GM18511 (cell line): ENCODE data around the gene SPIRE1.
"Not testable (repeated sequence)": the region's sequence is repeated elsewhere in the genome, so short reads cannot be mapped to it uniquely, and the experiment has no call there.

ENCODE experiments used
- ATAC-seq: cut with Tn5 transposase; IDR thresholded peaks from one replicate; pipeline ENCODE4 v1.9.1; 2021; ENCODE audit warnings: mild to moderate bottlenecking, moderate library complexity; ENCODE audit not compliant: unreplicated experiment

Gene SPIRE1

DNA sequence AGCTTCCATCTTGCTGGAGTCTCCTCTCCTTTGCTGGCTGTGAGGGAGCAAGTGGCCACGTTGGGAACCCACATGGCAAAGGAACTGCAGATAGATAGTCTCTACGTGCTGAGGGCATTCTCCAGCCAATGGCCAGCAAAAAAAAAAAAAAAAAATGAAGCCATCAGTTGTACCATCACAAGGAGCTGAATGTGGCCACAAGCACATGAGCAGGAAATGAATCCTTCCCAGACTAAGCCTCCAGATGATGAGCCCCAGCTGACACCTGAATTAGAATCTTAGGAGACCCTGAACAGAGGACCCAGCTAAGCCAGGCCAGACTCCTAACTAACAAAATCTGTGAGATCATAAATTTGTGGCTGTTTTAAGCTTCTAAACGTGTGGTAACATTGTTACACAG is 57.9 kb downstream of the SPIRE1 start:
- ATAC-seq, result no peak

GRCh38 chr18:12599543-12599942 is 58.4 kb downstream of the SPIRE1 start:
- ATAC-seq, result no peak

- ATAC-seq, result no peak
Observed at GRCh38 chr18:12598181-12598930, 59.6 kb downstream of the SPIRE1 start.

DNA sequence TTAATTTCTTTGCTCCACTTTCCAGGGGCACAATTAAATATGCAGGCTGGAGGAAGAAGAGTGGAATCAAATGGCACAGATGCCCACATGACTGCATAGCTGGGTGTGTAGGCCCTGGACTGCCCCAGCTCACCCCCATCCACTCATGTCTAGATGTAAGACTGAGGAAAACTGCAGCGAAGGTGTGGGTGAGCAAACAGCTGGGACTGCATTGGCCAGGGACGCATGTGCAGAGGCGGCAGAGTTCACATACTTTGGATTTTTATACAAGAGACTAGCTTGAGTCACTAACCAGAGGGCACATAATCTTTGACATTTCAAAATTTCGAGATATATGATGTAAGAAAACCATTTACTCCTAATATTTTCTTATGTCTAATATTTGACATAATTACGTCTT is 60.1 kb downstream of the SPIRE1 start:
- no peak for ATAC-seq

DNA sequence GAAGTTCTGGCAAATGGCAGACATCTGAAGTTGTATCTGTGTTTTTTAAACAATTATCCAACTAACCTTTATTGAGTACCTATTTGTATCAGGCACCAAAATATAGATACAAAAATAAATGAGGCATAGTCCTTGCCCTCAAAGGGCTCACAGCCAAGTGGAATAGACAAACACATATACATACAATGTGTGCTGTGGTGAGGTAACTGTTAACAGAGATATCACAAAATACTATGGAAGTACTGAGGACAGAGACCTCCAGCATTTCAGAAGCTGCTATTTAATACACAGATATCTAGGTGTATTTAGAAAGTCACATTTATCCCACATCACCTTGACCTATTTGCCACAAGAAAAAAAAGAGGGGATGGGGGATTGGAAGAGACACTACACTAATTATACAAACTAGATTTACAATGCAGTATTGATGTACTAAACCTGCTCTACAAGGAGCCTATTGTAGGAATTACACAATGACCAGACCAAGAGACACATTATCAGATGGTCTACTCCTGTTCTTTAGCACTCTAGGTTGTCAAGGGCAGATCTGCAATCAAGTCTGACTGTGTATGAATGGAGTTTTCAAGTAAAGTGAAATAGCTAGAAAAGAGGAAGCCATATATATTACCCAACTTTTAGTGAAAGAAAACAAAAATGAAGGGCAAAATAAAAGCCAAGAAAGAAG is 62.2 kb downstream of the SPIRE1 start:
- ATAC-seq, result no peak

GRCh38 chr18:12593866-12594265 is 64.0 kb downstream of the SPIRE1 start:
- no peak for ATAC-seq

DNA sequence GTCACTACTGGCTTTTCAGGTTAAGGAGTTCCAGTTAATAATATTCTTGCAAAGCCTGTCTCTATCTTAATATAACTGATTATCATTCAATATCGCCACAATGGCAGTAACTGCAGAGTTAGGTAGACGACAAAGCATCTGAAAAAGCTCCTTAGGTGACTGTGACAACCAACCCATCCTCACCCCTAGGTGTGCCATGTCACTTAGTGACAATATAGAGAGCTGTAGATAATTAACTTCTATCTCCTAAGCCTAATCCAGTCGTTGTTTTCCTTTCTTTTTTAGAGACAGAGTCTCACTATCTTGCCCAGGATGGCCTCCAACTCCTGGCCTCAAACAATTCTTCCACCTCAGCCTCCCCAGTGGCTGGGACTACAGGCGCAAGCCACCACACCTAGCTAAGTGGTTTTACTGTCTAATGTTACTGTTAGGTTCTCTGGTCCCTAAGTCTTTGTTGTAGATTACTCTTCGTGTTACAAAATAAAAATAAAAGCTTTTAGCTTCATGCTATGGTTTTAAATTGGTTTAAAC is 65.2 kb downstream of the SPIRE1 start:
- ATAC-seq, result no peak

- no peak for ATAC-seq
Observed at GRCh38 chr18:12589448-12589847, 68.5 kb downstream of the SPIRE1 start.

GRCh38 chr18:12586956-12587355 is 71.0 kb downstream of the SPIRE1 start:
- no peak for ATAC-seq

DNA sequence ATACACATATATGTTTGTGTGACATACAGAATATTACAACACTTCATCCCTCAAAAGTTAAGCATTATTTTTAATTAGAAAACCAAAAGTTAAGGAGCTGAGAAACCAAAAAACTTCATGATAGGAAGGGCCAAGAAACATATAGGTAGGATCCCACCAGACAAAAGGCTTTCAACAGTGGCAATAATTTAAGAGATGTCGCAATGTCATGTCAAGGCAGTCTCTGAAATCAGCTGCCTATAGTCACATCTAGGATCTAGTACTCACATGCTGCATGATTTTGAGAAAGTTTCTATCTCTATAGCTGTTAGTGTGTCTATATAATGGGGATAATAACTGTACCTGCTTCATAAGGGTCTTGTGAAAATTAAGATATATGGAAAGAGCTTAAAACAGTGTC is 72.7 kb downstream of the SPIRE1 start:
- ATAC-seq, result no peak

GRCh38 chr18:12580630-12581342 is 77.1 kb downstream of the SPIRE1 start:
- no peak for ATAC-seq

DNA sequence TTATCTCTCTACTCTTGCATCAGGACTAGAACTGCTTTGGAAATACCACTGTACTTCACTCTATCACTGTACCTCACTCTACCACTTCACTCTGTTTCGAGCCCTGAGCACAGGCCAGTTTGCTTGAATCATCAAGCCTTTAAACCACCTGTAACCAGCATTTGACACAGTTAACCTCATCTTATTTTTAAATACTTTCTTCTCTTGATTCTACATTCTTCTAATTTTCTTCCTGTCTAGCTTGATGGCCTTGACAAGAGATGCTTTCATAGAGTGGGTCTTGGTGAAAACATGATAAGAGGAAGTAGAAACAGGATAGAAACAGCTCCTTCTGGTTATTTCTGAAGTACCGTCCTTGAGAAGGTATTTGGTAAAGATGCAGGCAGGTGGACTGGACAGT is 78.1 kb downstream of the SPIRE1 start:
- peak; percentile 59 for ATAC-seq

DNA sequence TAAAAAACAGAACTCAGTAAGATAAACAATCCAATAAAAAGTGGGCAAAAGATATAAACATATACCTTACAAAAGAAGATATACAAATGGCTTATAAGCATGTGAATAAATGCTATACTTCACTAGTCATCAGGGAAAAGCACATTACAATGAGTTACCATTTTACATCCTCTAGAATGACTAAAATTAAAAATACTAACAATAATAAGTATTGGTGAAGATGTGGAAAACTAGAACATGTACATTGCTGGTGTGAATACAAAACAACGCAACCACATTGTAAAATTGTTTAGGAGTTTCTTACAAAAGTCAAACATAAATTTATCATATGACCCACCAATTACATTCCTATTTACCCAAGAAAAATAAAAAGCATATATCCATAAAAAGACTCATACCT is 80.1 kb downstream of the SPIRE1 start:
- no peak for ATAC-seq

- no peak for ATAC-seq
Observed at GRCh38 chr18:12574494-12575185, 83.3 kb downstream of the SPIRE1 start.

GRCh38 chr18:12571630-12572029 is 86.3 kb downstream of the SPIRE1 start:
- no peak for ATAC-seq

DNA sequence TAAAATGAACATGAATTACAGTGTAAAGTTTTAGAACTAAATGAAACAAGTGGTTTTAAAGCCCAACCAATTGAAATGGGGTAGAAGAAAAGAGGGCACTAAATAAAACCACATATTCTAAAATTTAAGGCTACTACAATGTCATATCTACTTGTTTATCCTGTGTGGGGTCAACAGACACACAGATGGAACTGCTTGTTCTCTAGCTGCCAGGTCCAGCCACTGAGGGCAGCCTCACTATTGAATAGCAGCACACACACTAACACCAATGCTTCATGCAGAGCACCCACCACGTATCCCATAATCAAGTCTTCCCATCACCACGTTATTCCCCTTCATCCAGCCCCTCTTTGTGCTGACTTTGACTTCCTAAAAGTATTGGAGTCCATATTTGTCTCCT is 88.1 kb downstream of the SPIRE1 start:
- no peak for ATAC-seq

DNA sequence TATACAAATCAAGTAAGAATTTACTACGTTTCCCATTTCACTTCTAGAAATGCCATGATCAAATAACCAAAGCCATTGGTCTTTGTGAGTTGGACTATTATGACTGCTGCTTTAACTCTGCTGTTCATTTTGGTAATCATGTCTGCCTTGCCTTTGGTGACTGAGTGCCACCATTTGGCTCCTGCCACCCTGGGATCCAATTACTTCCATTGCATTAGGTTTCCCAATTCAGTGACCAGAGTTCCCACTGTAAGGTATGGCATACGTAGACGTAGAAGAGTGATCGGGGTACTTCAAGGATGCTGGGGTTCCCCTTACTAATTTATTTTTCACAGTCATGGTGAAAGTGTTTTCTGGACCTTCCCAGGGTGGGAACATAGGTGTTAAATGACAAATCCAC is 90.1 kb downstream of the SPIRE1 start:
- ATAC-seq, result no peak

GRCh38 chr18:12564861-12565260 is 93.0 kb downstream of the SPIRE1 start:
- ATAC-seq, result no peak

DNA sequence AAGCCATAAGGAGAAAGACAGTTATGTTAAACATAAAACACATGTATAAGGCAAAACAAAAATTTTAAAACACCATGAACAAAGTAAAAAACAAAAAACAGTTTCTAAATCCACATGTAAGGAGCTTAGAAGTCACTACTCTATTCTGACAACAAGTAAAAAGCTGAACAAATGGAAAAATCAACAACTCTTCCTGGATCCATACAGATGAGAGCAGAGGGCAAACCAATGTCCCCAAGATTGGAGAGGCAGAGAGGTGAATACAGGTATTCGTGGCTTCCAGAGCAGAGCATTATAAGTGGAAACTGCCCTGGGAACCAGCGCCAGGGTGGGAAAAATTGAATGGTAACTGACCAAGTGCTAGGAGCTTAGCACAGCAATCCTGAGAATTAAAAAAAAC is 93.5 kb downstream of the SPIRE1 start:
- no peak for ATAC-seq

DNA sequence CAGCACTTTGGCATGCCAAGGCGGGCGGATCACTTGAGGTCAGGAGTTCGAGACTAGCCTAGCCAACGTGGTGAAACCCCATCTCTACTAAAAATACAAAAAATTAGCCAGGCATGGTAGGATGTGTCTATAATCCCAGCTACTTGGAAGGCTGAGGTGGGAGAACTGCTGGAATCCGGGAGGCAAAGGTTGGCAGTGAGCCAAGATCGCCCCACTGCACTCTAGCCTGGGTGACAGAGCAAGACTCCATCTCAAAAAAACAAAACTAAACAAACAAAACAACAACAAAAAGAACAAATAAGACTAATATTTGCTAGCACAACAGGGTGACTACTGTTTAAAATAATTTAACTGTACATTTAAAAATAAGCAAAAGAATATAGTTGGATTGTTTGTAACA is 97.3 kb downstream of the SPIRE1 start:
- not testable (repeated sequence) for ATAC-seq

GRCh38 chr18:12559319-12559718 is 98.6 kb downstream of the SPIRE1 start:
- ATAC-seq, result no peak
